T-helper 2 cell treated with Interferon-gamma antibody and Interleukin-4, amounts not matched to agents 100 ng/mL and 5 ng/mL, for 36 hours (primary cell): ENCODE results near the gene CYP46A1. TPM values are rescaled to one million over a fixed set of nuclear protein-coding genes. Genes with fewer than 3 reads are reported as not detected.

Source experiments
- intact Hi-C: fragments of 100-400 bp; cut with micrococcal nuclease; formaldehyde crosslinking; loops from one replicate; pipeline ENCODE4 v1.15.1; 2023
- total RNA-seq: library from RNA; stranded (reverse); gene quantifications from 2 replicates; pipeline ENCODE4 v1.2.3, GENCODE V29; 2022

The CYP46A1 gene
- total RNA-seq, 1 donor from 2014 or later: 0.09 TPM

DNA sequence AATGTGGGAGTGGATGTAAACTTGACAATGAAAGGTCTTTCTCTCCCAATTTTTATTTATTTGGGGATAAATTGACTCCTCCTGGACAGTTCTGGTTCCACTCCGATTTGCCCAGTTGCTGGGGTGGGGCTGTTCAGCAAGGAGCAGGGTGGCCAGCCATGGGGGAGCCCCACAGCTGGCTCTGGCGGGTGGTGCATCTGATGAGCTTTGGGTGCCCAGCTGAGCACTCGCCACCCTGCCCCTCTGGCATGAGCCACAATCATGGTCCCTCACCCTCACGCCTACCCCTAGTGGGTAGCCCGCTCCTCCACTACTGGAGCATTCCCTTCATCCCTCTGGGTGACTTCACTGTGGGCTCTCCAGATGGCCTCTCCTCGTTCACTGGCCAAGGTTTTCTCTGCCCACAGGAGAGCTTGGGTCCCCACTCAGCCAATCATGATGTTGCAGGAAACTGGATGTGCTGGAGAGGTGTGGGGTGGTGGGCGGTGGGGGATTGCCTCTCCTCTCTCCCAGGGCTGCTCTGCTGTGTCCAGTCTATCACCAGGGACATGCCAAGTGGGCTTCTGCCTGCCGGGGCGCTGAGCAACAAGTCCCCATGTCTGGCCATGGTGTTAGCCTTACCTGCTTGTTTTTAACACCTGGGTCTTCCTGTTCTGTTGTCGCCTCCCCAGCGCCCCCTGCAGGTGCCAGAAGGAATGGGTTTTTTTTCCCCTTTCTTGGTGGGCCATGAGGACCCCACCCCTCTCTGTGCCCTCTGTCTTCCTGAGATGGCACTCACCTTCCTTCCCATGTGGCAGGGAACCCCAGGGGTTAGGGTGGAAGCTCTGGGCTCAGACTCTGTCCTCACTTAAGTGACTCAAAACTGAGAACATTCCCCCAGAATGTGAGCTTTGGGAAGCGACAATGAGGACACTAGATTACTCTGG lies 3.4 kb downstream of the CYP46A1 start:
- intact Hi-C loops: loop anchor here (10.0 kb wide), 1 partner anchor 687 kb away; the partner anchor contains the start of gene WDR25

DNA sequence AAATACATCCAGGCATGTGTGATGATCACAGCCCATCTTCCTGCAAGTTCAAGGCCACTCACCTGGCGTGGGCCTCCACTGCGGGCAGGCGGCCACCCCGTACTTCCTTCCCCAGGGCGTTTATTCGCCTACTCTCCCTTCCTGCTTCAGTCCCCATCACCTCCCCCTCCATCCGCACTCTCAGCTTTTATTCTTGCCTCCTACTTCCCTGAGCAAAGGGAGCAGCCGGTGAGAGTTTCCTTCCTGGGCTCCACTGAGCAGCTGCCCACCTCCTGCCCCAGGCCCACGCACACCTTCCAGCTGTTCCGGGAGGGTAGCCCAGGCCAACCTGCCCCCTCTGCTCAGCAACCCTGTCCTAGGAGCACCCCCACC lies 4.1 kb downstream of the CYP46A1 start:
- intact Hi-C loops: loop anchor here (10.0 kb wide), 1 partner anchor 687 kb away; the partner anchor contains the start of gene WDR25

DNA sequence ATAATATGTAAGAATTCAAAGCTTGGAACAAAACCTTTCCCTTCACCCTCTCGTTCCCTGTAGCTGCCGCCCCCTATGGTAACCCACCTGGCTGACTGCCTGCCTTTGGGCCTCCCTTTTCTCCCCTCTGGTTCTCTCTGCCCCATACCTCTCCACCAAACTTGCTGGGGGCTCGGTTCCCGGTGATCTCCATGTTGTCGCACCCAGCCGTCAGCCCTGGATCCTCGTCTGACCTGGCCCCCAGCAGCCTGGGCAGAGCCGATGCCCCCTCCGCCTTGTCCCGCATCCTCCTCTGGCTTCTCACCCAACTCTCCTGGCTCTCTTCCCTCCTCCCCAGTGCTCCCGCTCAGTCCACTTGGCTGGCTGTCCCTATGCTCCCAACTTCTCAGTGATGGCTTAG lies 4.5 kb downstream of the CYP46A1 start:
- intact Hi-C loops: loop anchor here (10.0 kb wide), 1 partner anchor 686 kb away; the partner anchor contains the start of gene WDR25

DNA sequence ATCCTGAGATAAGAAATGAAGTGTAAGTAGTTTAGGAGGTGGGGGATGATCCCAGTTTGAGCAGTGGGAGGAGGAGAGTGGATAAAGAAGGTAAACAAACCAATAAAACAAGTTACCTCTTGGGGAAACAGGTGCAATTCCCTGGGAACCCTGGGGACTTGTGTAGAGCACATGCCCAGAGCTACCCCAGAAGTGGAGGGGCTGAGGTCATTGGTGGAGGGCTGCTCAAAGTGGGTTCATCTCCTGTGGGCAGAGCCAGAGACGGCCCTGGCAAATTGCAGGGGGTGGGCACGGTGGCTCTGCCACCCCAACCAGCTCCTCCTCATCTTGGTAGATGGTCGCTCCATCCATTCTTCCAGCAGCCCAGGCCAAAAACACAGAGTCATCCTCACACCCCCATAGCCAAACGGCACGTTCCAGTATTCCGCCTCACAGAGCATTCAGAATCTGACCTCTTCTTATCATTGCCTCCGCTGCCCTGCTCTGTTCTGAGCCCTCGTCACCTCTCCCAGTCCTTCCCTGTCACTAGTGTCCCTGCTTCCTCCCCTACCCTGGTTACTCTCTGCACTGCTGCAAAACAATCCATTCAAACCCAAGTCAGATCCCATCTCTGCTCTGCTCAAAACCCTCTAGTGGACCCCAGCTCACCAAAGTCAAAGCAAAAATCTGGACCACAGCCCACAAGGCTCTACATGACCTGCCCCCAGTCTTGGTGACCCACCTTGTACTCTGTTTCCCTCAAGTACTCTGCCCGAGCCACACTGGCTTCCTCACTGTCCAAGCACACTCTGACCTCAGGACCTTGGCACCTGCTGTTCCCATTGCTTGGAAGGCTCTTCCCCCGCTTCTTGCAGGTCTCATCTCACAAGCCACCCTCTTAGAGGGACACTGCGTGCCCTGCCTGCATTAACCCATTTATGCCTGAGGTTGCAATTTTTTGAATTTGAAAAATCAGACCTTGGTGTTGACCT lies 5.5 kb downstream of the CYP46A1 start:
- intact Hi-C loops: loop anchor here (10.0 kb wide), 1 partner anchor 685 kb away; the partner anchor contains the start of gene WDR25

DNA sequence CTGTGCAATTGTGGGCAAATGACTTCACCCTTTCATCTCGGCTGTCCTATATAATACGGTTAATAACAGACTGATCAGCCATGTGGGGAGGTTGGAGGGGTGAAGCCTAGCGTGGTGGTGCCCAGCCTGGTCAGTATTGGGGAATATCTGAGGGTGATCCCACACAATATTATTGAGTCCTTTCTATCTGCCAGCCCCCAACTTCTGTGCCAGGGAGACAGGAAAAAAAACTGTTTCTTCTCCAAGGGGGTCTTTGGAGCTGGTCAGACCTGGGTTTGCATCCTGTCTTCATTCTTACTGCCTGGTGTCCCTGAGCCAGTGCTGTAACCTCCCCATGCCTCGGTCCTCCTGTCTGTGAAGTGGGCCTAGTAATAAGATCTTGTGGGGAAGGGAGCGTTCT lies 6.5 kb downstream of the CYP46A1 start:
- intact Hi-C loops: no loop called here

DNA sequence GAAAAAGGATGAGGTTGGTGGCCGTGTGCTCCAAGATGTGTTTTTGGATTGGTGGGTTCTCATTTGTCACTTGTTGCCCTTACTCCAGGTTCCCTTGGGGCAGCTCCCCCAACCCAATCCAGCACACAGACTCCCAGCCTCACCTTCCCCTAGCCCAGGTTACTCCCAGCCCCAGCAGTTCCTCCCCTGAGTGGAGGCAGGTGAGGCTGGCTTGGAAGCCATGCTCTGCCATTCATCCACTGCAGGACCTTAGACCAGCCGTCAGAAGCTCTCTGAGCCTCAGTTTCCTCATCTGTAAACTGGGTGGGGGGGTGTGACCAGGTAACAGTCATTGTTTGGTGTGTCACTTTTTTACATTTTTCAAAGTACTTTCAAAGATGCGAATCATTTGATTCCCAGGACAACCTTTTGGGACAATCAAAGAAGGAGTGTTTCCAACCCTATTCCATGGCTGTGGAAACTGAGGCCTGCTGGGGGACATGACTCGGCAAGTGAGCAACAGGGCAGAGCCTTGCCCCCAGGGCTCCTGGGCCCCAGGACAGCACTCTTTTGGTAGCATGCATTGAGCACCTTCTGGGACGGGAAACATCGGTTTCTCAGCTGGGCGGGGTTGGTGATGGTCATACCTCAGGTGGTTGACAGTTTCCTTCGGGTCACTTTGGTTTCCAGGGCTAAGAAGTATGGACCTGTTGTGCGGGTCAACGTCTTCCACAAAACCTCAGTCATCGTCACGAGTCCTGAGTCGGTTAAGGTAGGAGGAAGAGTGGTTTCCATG lies 7.2 kb downstream of the CYP46A1 start:
- intact Hi-C loops: no loop called here

DNA sequence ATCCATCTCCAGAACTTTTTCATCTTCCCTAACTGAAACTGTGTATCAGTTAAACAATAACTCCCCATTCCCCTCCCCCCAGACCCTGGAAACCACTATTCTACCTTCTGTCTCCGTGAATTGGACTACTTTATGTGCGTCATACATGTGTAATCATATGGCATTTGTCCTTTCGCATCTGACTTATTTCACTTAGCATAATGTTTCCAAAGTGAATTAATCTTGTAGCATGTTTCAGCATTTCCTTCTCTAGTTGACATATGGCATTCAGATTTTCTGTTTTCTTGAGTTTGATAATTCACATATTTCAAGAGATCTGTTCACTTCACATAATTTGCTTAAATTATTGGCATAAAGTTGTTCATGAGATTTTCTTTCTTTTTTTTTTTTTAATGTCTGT lies 9.8 kb downstream of the CYP46A1 start:
- intact Hi-C loops: no loop called here

DNA sequence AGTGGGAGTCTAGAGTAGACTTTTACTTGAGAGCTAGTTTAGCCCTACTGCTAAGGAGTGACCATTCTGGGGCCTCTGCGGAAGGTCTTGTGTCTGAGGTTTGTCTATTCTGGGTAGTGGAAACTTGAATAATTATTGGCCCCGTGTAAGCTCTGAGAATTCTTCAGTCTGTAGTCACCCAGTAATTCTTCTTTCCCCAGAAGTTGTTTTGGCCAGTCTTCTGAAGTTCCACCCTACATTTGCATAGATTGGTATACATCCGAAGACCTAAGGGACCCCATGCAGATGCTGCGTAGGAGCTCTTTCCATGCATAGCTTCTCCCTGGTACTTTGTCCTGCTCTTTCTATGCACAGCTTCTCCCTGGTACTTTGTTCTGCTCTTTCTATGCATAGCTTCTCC lies 12.8 kb downstream of the CYP46A1 start:
- intact Hi-C loops: no loop called here

DNA sequence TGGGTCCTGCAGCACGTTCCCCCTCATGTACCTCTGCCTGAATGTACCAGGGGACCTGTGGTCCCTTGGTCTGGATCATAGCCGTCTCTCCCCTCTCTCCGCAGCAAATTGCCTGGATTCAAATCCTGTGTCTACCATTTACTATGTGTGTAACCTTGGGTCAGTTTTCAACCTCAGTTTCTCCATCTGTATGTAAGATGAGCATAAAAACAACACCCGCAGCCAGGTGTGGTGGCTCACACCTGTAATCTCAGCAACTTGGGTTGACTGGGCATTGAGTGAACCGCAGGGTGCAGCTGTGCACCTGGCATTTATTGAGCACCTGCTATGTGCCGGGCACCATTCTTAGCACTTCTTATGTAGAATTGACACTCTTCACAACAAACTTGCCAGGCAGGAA lies 14.1 kb downstream of the CYP46A1 start:
- intact Hi-C loops: no loop called here

DNA sequence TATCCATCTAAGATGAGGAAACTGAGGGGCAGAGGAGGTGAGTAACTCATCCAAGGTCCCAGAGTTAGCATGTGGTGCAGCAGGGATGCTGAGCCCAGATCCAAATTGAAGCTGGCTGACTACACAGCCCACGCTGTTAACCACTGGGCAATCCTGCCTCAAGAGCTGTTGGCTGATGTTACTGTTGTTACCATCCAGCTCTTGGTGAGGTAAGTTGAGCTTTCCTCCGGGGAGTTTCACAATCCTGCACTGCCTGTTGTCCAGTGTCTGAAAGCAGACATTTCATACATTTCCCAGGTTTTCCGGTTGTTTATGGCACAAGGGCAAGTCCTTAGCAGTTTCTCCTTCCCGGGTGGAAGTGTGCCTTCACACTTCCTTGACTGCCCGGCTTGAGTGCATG lies 14.5 kb downstream of the CYP46A1 start:
- intact Hi-C loops: no loop called here

DNA sequence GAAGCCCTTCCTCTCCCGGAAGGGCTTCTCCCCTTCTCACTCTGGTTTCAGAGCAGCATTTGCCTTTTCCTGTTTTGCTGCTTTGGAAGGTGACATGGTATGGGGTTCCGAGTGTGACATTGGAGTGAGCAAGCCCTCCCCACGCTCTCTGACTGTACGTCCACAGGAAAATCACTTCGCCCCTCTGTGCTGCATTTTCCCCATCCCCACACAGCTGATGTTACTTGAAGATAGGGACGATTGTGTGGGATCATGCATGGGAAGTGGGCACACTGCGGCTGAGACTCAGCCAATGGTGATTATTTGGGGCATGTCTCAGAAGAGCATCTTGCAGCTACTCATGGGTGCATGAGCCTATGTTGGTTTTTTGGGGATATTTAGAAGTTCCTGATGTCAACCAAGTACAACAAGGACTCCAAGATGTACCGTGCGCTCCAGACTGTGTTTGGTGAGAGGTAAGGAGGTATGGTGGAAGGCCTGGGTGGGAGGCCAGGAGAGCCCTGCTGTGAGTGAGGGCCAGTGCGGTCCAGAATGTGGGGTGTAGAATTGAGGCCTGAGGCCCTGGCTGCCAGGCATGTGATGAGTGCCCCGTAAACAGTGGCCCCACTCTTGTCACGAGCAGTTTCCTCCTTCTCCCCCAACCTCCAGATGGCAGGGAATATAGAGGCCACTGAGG lies 15.1 kb downstream of the CYP46A1 start:
- intact Hi-C loops: no loop called here

DNA sequence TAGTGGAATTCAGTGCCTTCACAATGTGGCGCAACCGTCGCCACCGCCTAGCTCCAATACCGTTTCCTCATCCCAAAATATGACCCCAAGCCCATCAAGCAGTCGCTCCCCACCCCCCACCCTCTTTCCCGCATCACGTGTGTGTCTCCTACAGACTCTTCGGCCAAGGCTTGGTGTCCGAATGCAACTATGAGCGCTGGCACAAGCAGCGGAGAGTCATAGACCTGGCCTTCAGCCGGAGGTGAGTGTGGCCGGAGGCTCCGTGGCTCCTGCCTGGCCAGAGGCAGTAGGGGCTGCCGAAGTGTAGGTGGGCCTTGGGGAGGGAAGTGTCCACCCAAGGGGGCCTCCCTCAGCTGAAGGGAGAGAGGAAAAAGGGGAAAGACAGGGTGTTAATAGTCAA lies 15.8 kb downstream of the CYP46A1 start:
- intact Hi-C loops: no loop called here

DNA sequence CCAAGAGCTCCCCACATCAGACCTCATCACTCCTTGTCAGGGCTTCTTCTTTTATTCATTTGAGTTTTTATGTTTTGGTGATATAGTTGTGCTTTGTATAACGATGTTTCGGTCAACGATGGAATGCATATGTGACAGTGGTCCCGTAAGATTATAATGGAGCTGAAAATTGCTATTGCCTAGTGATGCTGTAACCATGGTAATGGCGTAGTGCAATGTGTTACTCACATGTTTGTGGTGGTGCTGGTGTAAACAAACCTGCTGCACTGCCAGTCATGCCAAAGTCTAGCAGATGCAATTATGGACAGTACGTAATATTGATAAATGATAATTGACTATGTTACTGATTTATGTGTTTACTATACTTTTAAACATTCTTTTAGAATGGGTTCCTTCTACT lies 16.3 kb downstream of the CYP46A1 start:
- intact Hi-C loops: no loop called here

DNA sequence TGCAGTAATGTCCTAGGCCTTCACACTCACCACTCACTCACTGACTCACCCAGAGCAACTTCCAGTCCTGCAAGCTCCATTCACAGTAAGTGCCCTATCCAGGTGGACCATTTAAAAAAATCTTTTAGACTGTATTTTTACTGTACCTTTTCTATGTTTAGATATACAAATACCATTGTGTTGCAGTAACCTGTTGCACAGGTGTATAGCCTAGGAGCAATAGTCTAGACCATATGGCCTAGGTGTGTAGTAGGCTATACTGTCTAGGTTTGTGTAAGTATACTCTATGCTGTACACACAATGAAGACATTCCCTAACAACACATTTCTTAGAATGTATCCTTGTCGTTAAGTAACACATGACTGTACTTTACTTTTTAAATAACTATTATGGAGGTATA lies 17.2 kb downstream of the CYP46A1 start:
- intact Hi-C loops: no loop called here

DNA sequence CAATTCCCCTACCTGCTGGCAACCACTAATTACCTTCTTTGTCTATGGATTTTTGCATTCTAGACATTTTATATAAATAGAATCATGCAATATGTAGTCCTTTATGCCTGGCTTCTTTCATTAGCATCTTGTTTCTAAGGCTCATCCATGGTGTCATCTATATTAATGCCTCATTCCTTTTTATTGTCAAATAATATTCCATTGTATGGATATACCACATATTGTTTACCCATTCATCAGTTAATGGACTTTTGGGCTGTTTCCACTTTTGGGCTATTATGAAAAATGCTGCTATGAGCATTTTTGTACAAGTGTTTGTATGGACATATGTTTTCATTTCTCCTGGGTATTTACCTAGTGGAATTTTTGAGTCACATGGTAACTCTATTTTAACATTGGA lies 18.0 kb downstream of the CYP46A1 start:
- intact Hi-C loops: no loop called here

DNA sequence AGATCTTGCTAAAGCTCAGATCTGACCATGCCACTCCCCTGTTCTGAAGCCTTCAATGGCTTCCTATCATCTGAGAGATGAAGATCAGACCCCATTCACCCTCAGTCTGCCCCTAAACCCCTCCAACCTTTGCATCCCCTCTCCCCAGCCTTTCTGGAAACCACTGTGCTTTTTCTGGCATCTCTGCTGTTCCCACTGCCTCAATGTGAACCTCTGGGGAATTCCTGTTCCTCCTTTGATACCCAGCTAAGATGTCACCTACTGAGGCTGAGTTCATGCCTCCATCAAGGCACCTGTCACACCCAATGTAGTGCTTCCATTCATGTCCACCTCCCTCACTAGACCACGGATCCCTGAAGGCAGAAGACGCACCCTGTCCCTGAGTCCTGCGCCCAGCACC lies 19.3 kb downstream of the CYP46A1 start:
- intact Hi-C loops: no loop called here

DNA sequence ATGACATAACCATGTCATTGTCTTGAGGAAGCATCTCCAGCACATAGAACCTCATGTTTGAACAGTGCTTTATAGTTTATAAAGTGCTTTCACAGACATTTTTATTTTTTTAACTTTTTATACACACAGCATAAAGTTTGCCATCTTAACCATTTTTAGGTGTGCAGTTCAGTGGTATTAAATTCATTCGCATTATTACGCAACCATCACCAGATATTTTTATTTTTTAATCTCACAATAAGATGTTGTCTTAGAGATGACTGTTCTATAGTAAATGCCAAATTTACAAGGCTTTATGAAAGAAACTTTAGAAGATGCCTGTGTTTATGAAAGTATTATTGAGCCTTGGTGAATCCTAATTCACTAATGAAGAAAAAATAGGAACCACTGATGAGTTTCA lies 19.9 kb downstream of the CYP46A1 start:
- intact Hi-C loops: no loop called here

DNA sequence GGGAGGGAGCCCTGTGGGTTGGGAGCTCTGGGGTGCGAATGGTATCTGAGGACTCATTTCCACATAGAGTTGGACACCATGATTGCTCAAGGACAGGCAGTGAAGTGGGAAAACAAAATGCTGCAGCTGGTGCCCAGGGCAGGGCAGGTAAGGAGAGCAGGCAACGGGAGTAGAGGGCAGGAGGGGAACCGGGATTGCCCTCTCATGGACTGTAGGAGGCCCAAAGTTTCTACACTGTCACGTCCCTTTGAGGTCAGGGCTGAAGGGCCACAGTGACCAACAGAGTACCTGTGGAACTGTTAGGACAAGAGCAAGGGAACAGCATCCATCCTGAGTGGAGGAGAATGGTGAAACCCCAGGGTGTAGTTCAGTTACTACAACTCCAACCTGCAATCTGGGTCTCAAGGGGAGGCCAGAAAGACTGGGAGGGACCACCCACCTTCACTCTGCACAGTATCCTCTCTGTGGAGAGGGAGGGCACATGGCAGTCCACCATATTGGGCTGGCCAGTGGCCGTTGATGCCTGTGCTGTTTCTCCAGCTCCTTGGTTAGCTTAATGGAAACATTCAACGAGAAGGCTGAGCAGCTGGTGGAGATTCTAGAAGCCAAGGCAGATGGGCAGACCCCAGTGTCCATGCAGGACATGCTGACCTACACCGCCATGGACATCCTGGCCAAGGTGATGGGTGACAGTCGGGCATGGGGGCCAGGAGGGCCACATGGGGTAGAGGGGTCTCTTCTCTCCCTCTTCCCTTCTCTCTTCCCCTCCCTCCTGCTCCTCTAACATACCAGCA lies 22.2 kb downstream of the CYP46A1 start:
- intact Hi-C loops: no loop called here

DNA sequence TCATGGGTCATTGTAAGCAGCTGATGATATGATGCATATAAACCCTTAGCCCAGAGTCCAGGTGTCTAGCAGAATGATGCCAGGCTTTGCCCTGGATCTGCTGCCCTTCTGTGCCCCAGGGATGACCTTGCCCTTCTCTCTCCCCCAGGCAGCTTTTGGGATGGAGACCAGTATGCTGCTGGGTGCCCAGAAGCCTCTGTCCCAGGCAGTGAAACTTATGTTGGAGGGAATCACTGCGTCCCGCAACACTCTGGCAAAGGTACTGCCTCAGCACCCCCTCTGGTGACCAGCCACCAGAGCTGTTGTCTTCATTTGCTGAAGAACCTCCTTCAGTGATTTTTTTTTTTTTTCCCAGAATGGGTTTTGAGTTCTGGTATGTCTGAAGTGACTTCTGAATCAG lies 23.3 kb downstream of the CYP46A1 start:
- intact Hi-C loops: no loop called here

DNA sequence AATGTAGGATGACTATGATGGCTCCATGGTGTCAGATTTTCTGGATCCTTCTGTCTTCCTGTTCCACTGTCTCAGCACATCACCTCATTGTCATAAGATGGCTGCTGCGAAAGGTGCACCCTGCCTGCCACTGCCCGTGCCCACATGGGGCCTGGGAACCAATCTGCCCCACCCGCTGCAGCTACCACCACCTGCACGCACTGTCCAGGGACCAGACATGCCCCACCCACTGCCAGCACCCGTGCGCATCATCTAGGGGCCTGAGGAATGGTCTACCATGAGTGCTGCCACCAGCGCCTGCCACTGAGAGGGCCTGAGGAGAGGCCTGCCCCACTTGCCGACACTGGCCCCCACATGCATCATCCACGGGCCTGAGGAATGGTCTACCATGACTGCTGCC lies 23.8 kb downstream of the CYP46A1 start:
- intact Hi-C loops: no loop called here
